Measurements from ENCODE around the gene WDR86. TPM values are rescaled to one million over a fixed set of nuclear protein-coding genes. Genes with fewer than 3 reads are reported as not detected.

Gene WDR86
- total and polyA plus RNA-seq, 2 experiments from 2014 or later, result not detected

DNA sequence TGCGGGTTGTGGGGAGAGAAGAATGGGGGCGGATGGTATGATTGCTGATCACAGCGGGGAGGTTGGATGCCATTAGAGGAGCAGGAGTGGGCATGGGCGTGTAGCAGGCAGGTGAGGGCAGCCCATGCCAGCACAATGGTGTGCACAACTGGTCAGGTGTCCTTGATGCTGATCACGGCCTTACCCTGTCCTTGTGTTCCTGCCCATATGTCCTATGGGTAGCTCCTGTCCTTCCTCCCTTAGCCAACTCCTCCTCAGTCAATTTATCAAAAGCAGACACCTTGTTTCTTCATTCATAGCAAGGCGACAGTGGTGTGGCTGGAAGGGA lies 30.7 kb downstream of the WDR86 start:
- no peak overlapping the region for H3K4me3 ChIP-seq
- no peaks in the 10 kb centered on the region for H3K9me2 ChIP-seq (ENCODE audit: insufficient read depth)
- no peaks in the 10 kb centered on the region for H3K36me3 ChIP-seq (ENCODE audit: low read depth)
- H3F3A ChIP-seq (ENCODE audit: insufficient read depth), result no peaks in the 10 kb centered on the region
- H3K27me3 ChIP-seq (replicated peaks; ENCODE audit: insufficient read depth), result peaks cover 25% of the 10 kb centered on the region
- H3K9me3 ChIP-seq (ENCODE audit: low read depth), result no peaks in the 10 kb centered on the region
- H3K4me2 ChIP-seq (ENCODE audit: unreplicated experiment), result no peak overlapping the region
- no peak overlapping the region for H3K27ac ChIP-seq
- H3K4me1 ChIP-seq (ENCODE audit: insufficient read depth), result no peaks in the 10 kb centered on the region
- no peak overlapping the region for H2AFZ ChIP-seq
- H3K79me2 ChIP-seq (ENCODE audit: insufficient read depth), result no peaks in the 10 kb centered on the region
- no peak for DNase-seq
- TF ChIP-seq EZH2phosphoT487 (IDR thresholded peaks at IDR 0.05; ENCODE audit: insufficient read depth, low read depth), result no peak
- TF ChIP-seq EZH2 (IDR thresholded peaks at IDR 0.05; ENCODE audit: insufficient read depth, poor library complexity, severe bottlenecking), result no peak
- no peaks in the 10 kb centered on the region for H4K20me1 ChIP-seq (ENCODE audit: insufficient read depth)
- WGBS, 2 experiments (ENCODE audit: low coverage in 1 of 2, low lambda C conversion rate in 2 of 2, missing lambda C conversion rate in 2 of 2), result 88 to 90% methylated on average over 5 to 6 of the region's 6 CpGs
- H3K9ac ChIP-seq, result no peak overlapping the region
- in situ Hi-C loops (cut with MboI), result no loop called here

- no peaks in the 10 kb centered on the region for H3K79me2 ChIP-seq (ENCODE audit: insufficient read depth)
- H3K9ac ChIP-seq, result no peak overlapping the region
- peaks cover 19% of the 10 kb centered on the region for H3K27me3 ChIP-seq (replicated peaks; ENCODE audit: insufficient read depth)
- no peaks in the 10 kb centered on the region for H4K20me1 ChIP-seq (ENCODE audit: insufficient read depth)
- TF ChIP-seq EZH2 (IDR thresholded peaks at IDR 0.05; ENCODE audit: insufficient read depth, poor library complexity, severe bottlenecking), result no peak
- TF ChIP-seq EZH2phosphoT487 (IDR thresholded peaks at IDR 0.05; ENCODE audit: insufficient read depth, low read depth), result no peak
- WGBS, 2 experiments (ENCODE audit: low coverage in 1 of 2, low lambda C conversion rate in 2 of 2, missing lambda C conversion rate in 2 of 2), result 85 to 86% methylated on average over 17 of the region's 17 CpGs
- H3K4me2 ChIP-seq (ENCODE audit: unreplicated experiment), result no peak overlapping the region
- no peaks in the 10 kb centered on the region for H3F3A ChIP-seq (ENCODE audit: insufficient read depth)
- H3K36me3 ChIP-seq (ENCODE audit: low read depth), result no peaks in the 10 kb centered on the region
- H3K9me3 ChIP-seq (ENCODE audit: low read depth), result no peaks in the 10 kb centered on the region
- H3K4me3 ChIP-seq, result no peak overlapping the region
- in situ Hi-C loops (cut with MboI), result no loop called here
- no peak overlapping the region for H2AFZ ChIP-seq
- no peaks in the 10 kb centered on the region for H3K9me2 ChIP-seq (ENCODE audit: insufficient read depth)
- H3K4me1 ChIP-seq (ENCODE audit: insufficient read depth), result no peaks in the 10 kb centered on the region
- H3K27ac ChIP-seq, result no peak overlapping the region
- no peak for DNase-seq
These were observed 31.2 kb downstream of the WDR86 start for GRCh38 chr7:151378496-151379192.

- H3K36me3 ChIP-seq (ENCODE audit: low read depth), result no peaks in the 10 kb centered on the region
- H2AFZ ChIP-seq, result no peak overlapping the region
- peaks cover 18% of the 10 kb centered on the region for H3K27me3 ChIP-seq (replicated peaks; ENCODE audit: insufficient read depth)
- H3F3A ChIP-seq (ENCODE audit: insufficient read depth), result no peaks in the 10 kb centered on the region
- H3K79me2 ChIP-seq (ENCODE audit: insufficient read depth), result no peaks in the 10 kb centered on the region
- no peak overlapping the region for H3K4me3 ChIP-seq
- DNase-seq, result no peak
- no peaks in the 10 kb centered on the region for H4K20me1 ChIP-seq (ENCODE audit: insufficient read depth)
- no peak overlapping the region for H3K27ac ChIP-seq
- no peak for TF ChIP-seq EZH2 (IDR thresholded peaks at IDR 0.05; ENCODE audit: insufficient read depth, poor library complexity, severe bottlenecking)
- no peak for TF ChIP-seq EZH2phosphoT487 (IDR thresholded peaks at IDR 0.05; ENCODE audit: insufficient read depth, low read depth)
- in situ Hi-C loops (cut with MboI), result no loop called here
- no peak overlapping the region for H3K9ac ChIP-seq
- no peaks in the 10 kb centered on the region for H3K9me3 ChIP-seq (ENCODE audit: low read depth)
- H3K9me2 ChIP-seq (ENCODE audit: insufficient read depth), result no peaks in the 10 kb centered on the region
- 85 to 87% methylated on average over 9 of the region's 9 CpGs for WGBS, 2 experiments (ENCODE audit: low coverage in 1 of 2, low lambda C conversion rate in 2 of 2, missing lambda C conversion rate in 2 of 2)
- H3K4me1 ChIP-seq (ENCODE audit: insufficient read depth), result no peaks in the 10 kb centered on the region
- H3K4me2 ChIP-seq (ENCODE audit: unreplicated experiment), result no peak overlapping the region
These were observed 31.8 kb downstream of the WDR86 start for GRCh38 chr7:151378011-151378410.

DNA sequence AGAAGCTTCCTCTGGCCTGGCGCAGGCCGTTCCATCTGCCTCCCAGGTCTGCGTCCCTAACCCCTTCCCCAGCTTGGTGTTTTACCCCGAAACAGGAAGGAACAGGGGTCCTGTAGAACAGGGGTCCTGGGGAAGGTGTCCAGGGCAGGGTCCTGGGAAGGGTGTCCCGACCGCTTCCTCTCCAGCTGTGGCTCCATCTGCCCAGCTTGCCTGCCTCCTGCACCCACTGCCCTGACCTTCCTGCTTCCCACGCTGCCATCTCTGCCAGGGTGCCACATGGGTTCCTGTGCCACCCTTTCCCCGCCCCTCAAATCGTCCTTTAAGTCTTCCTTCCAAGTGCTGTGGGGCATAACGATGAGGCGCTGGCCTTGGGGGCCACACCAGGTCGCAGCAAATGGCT lies 32.4 kb downstream of the WDR86 start:
- no peak for DNase-seq
- H2AFZ ChIP-seq, result no peak overlapping the region
- TF ChIP-seq EZH2 (IDR thresholded peaks at IDR 0.05; ENCODE audit: insufficient read depth, poor library complexity, severe bottlenecking), result no peak
- H4K20me1 ChIP-seq (ENCODE audit: insufficient read depth), result no peaks in the 10 kb centered on the region
- no peak overlapping the region for H3K4me2 ChIP-seq (ENCODE audit: unreplicated experiment)
- no peaks in the 10 kb centered on the region for H3K4me1 ChIP-seq (ENCODE audit: insufficient read depth)
- in situ Hi-C loops (cut with MboI), result no loop called here
- no peak overlapping the region for H3K9ac ChIP-seq
- H3K27ac ChIP-seq, result no peak overlapping the region
- WGBS, 2 experiments (ENCODE audit: low coverage in 1 of 2, low lambda C conversion rate in 2 of 2, missing lambda C conversion rate in 2 of 2), result 81 to 89% methylated on average over 11 to 12 of the region's 12 CpGs
- H3K9me2 ChIP-seq (ENCODE audit: insufficient read depth), result no peaks in the 10 kb centered on the region
- no peaks in the 10 kb centered on the region for H3K36me3 ChIP-seq (ENCODE audit: low read depth)
- no peak overlapping the region for H3K4me3 ChIP-seq
- H3K79me2 ChIP-seq (ENCODE audit: insufficient read depth), result no peaks in the 10 kb centered on the region
- H3F3A ChIP-seq (ENCODE audit: insufficient read depth), result no peaks in the 10 kb centered on the region
- no peaks in the 10 kb centered on the region for H3K9me3 ChIP-seq (ENCODE audit: low read depth)
- peaks cover 14% of the 10 kb centered on the region for H3K27me3 ChIP-seq (replicated peaks; ENCODE audit: insufficient read depth)
